HG03432 (cell line): ENCODE data around the gene ZSWIM6.

Experiments
- ATAC-seq: cut with Tn5 transposase; IDR thresholded peaks from one replicate; pipeline ENCODE4 v1.9.1; 2021; ENCODE audit warnings: mild to moderate bottlenecking, moderate library complexity; ENCODE audit not compliant: unreplicated experiment

The ZSWIM6 gene

DNA sequence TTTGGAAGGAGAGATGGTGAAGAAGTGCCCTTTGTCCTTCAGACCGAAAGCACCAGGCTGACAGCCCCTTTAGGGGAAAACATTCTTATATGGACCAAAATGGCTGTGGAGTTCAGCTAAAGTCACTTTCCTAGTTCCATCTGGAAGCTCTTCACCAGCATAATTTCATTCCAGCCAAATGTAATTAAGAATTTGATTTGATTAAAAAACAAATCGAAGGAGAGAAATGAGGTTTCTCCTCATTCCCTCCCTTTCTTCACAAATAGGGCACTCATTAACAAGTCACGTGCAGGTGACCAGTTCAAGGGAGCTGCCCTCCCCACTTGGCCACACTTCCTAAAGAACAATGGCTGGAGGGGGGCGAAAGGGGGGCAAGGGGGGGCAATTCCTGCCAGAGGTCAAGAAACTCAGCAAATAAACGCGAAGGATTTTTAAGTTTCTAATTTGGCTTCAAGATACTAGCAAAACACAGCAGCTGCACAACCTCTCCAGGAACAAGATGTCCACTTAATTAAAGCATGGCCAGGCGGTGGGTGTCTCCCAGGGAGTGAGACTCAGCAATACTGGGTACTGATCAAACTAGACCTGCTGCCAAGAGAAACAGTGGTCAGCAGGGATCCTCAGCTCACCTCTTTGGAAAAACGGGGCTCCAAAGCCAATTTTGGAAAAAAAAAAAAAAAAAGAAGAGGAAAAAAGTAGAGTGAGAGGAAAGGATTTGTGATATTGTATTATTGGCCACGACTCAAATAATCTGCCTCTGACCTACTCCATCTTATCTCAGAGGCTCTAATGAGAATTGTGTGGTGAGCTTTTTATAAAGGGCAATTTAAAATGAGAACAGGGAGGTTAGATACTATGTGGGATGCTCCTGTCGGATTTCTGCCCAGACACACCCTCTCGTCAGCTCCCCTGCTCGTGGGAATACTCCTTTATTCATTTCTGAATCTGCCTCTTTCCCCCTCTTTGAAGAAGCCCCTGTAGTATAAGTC is 254.3 kb downstream of the ZSWIM6 start:
- ATAC-seq = no peak

DNA sequence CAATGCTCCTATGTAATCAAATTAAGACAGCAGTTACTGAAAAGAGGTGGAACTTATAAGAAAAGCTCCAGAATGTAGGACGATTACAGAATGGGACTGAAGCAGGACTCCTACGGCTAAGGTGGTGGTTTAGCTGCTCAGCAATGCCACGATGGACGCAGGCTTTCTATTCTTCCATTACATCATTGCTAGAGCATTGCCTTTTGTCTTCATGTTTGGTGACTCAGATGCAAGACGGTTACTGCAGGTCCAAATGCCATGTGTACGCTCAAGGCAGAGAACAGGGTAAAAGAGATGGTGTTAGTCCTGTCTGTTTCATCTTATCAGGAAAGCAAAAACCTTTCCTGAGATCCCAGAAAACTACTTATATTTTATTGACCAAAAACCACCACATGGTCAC is 255.1 kb downstream of the ZSWIM6 start:
- ATAC-seq = no peak

DNA sequence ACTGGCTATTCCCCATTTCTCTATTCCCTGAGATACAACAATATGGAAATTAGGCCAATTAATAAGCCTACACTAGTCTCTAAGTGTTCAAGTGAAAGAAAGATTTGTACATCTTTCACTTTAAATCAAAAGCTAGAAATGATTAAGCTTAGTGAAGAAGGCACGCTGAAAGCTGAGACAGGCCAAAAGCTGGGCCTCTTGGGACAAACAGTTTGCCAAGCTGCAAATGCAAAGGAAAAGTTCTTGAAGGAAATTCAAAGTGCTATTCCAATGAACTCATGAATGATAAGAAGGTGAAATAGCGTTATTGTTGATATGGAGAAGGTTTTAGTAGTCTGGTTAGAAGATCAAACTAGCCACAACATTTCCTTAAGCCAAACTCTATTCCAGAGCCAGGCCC is 256.2 kb downstream of the ZSWIM6 start:
- no peak for ATAC-seq

DNA sequence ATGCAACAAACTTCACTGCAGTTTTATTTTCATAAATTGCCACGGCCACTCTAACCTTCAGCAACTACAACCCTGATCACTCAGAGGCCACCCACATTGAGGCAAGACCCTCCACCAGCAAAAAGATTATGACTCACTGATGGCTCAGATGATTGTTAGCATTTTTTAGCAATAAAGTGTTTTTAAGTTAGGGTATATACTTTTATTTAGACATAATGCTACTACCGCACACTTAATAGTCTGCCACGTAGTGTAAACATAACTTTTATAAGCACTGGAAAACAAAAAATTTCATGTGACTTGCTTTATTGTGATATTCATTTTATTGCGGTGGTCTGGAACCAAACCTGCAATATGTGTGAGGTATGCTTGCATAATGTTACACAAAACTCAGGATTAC is 257.9 kb downstream of the ZSWIM6 start:
- ATAC-seq = no peak

DNA sequence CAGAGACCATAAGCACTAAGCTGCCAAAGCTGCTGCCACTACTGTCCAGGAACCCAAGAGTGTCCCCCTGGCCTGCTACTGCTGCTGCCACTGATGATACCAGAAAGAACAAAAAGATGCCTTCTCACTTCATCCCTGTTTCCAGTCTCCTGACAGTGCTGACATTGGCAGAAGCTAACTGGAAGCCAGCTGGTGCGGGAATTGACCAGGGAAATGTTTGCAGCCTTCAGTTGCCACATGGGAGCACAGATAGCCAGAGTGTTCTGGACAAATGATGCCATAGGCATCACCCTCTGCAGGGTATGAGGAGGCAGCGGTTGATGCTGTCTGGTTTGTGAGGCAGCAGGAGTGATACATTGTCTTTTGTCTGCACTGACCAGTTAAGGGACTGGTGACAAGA is 258.4 kb downstream of the ZSWIM6 start:
- no peak for ATAC-seq

DNA sequence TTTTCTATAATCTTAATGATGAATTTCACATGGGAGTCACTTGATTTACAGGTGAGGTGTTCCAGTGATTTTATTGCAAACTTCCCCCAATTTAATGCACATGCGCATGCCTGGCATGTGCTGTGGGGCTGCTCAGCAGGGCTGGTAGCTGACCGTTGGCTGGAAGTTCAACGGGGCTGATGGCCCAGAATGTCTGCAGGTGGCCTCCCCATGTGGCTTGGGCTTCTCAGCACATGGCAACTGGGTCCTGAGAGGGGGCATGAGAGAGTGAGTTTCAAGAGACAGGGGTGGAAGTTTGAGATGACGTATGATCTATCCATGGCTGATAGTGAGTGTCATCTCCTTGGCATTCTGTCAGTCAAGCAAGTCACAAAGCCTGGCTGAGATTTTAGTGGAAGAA is 259.8 kb downstream of the ZSWIM6 start:
- ATAC-seq = no peak

DNA sequence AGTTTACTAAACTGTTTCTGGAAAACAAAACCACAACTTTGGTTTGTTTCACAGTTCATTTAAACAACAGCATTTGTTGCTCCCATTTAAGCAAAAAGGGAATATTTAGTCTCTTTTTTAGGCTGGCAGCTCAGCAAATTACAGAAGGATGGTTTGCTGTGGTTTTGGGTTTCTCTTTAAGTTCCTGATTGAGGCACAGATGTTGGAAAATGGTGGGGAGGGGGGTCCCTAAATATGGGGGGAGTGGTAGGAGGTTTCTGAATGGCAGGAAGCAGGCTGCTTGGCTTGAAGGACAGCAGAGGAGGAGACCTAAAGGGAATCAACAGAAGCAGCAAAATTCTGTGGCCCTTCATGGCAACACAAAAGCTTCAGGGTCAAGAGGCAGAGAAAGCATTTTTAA is 263.4 kb downstream of the ZSWIM6 start:
- ATAC-seq = no peak
